PC-9 (cell line): ENCODE data around the gene UBXN4. TPM values are rescaled to one million over a fixed set of nuclear protein-coding genes. Genes with fewer than 3 reads are reported as not detected.
"Not testable (repeated sequence)": the region's sequence is repeated elsewhere in the genome, so short reads cannot be mapped to it uniquely, and the experiment has no call there.

Experiments used
- BruUV-seq: library from RNA; stranded (reverse); fragments of 400-500 nt; replicated peaks from 2 replicates; lab custom pipeline; 2021; lab: Mats Ljungman, UMichigan
- CTCF ChIA-PET: fragments of 300-600 bp; sonication (Branson Sonifier 250); formaldehyde crosslinking; loops from one replicate; lab custom pipeline; 2022; ENCODE audit warnings: antibody characterized with exemption; lab: Charles Lee
- POLR2A ChIA-PET: fragments of 300-600 bp; sonication (Branson Sonifier 250); formaldehyde crosslinking; loops from one replicate; lab custom pipeline; 2022; ENCODE audit warnings: antibody characterized with exemption; ENCODE audit not compliant: unreplicated experiment; lab: Charles Lee
- DNase-seq, 2 experiments: peaks; one replicate each; pipeline versions ENCODE4 v3.0.0 to v3.0.0-alpha.2; 2015 to 2022; ENCODE audit warnings: mixed read lengths in 1 of 2
- H2AFZ ChIP-seq: fragments of 200-600 bp; sonication (generic); 2 replicates; pipeline ENCODE4 v1.8.1; 2017; ENCODE audit warnings: antibody characterized with exemption
- H3F3A ChIP-seq: fragments of 200-600 bp; sonication (generic); 2 replicates; pipeline ENCODE4 v1.8.1; 2017; ENCODE audit warnings: antibody characterized with exemption, mild to moderate bottlenecking, low read depth; ENCODE audit not compliant: insufficient read depth
- H3K27ac ChIP-seq: fragments of 200-600 bp; sonication (generic); 2 replicates; pipeline ENCODE4 v1.6.1; 2016; ENCODE audit warnings: mixed run types
- H3K27me3 ChIP-seq: fragments of 200-600 bp; sonication (generic); 2 replicates; pipeline ENCODE4 v1.6.1; 2016; ENCODE audit warnings: low read depth, mixed run types; ENCODE audit not compliant: insufficient read depth
- H3K36me3 ChIP-seq: fragments of 200-600 bp; sonication (generic); 2 replicates; pipeline ENCODE4 v1.6.1; 2016; ENCODE audit warnings: low read depth, mixed run types
- H3K4me1 ChIP-seq: fragments of 200-600 bp; sonication (generic); replicated peaks from 2 replicates; pipeline ENCODE4 v1.6.1; 2016; ENCODE audit warnings: mixed run types; ENCODE audit not compliant: insufficient read depth
- H3K4me2 ChIP-seq: fragments of 200-600 bp; sonication (generic); 2 replicates; pipeline ENCODE4 v1.6.1; 2017; ENCODE audit warnings: mixed run types
- H3K4me3 ChIP-seq: fragments of 200-600 bp; sonication (generic); 2 replicates; pipeline ENCODE4 v1.6.1; 2016; ENCODE audit warnings: mixed run types
- H3K79me2 ChIP-seq: fragments of 200-600 bp; sonication (generic); 2 replicates; pipeline ENCODE4 v1.6.1; 2017; ENCODE audit warnings: low read depth, mixed run types
- H3K9me2 ChIP-seq: fragments of 200-600 bp; sonication (generic); 2 replicates; pipeline ENCODE4 v1.8.1; 2017; ENCODE audit warnings: mild to moderate bottlenecking; ENCODE audit not compliant: insufficient read depth
- H3K9me3 ChIP-seq: fragments of 200-600 bp; sonication (generic); 2 replicates; pipeline ENCODE4 v1.8.1; 2016; ENCODE audit warnings: low read depth; ENCODE audit not compliant: insufficient read depth
- H4K20me1 ChIP-seq: fragments of 200-600 bp; sonication (generic); 2 replicates; pipeline ENCODE4 v1.8.1; 2017; ENCODE audit not compliant: insufficient read depth
- EZH2 ChIP-seq: fragments of 200-600 bp; sonication (generic); IDR thresholded peaks from 2 replicates; pipeline ENCODE4 v1.8.0; 2017; ENCODE audit warnings: antibody characterized with exemption, low read depth
- intact Hi-C: fragments of 100-400 bp; cut with micrococcal nuclease; formaldehyde crosslinking; loops from one replicate; pipeline ENCODE4 v1.10.0; 2022; ENCODE audit not compliant: unreplicated experiment
- total RNA-seq: library from RNA; stranded (reverse); gene quantifications from 2 replicates; pipeline ENCODE4 v1.2.3, GENCODE V29; 2021
- TF ChIP-seq, protein P1 (sequence below): fragments of 200-600 bp; sonication (generic); conservative IDR thresholded peaks from 2 replicates; pipeline ENCODE4 v1.6.1; 2017; ENCODE audit warnings: mixed run types, antibody characterized with exemption, mild to moderate bottlenecking, moderate library complexity

Gene UBXN4
- total RNA-seq, 1 experiment from 2014 or later: 95.0 TPM

DNA sequence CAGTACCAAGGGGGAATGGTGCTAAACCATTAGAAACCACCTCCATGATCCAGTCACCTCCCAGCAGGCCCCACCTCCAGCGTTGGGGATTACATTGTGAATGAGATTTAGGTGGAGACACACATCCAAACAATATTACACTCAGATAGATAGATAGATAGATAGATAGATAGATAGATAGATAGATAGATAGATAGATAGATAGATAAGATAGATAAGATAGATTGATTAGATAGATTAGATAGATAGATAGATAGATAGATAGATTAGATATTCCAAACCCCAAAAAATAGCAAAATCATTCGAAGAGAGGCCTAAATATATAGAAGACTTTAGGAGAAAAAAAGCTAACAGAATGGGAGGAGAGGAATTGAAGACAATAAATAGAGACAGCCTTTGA is 42.8 kb upstream of the UBXN4 start:
- H3K36me3 ChIP-seq: no peaks in the 10 kb centered on the region
- no TSS peak for BruUV-seq
- TF ChIP-seq, protein P1, sequence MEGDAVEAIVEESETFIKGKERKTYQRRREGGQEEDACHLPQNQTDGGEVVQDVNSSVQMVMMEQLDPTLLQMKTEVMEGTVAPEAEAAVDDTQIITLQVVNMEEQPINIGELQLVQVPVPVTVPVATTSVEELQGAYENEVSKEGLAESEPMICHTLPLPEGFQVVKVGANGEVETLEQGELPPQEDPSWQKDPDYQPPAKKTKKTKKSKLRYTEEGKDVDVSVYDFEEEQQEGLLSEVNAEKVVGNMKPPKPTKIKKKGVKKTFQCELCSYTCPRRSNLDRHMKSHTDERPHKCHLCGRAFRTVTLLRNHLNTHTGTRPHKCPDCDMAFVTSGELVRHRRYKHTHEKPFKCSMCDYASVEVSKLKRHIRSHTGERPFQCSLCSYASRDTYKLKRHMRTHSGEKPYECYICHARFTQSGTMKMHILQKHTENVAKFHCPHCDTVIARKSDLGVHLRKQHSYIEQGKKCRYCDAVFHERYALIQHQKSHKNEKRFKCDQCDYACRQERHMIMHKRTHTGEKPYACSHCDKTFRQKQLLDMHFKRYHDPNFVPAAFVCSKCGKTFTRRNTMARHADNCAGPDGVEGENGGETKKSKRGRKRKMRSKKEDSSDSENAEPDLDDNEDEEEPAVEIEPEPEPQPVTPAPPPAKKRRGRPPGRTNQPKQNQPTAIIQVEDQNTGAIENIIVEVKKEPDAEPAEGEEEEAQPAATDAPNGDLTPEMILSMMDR: no peak
- TF ChIP-seq EZH2: no peak
- POLR2A ChIA-PET: no interaction called here
- H3K9me2 ChIP-seq: no peaks in the 10 kb centered on the region
- CTCF ChIA-PET: no interaction called here
- H3K27me3 ChIP-seq: no peaks in the 10 kb centered on the region
- H4K20me1 ChIP-seq: no peaks in the 10 kb centered on the region
- H3K4me2 ChIP-seq: no peak overlapping the region
- no peak overlapping the region for H3K4me3 ChIP-seq
- H2AFZ ChIP-seq: no peak overlapping the region
- no peaks in the 10 kb centered on the region for H3K4me1 ChIP-seq
- H3F3A ChIP-seq: no peaks in the 10 kb centered on the region
- no peaks in the 10 kb centered on the region for H3K79me2 ChIP-seq
- intact Hi-C loops: no loop called here
- no peak overlapping the region for H3K27ac ChIP-seq
- no peak for DNase-seq
- H3K9me3 ChIP-seq: no peaks in the 10 kb centered on the region

DNA sequence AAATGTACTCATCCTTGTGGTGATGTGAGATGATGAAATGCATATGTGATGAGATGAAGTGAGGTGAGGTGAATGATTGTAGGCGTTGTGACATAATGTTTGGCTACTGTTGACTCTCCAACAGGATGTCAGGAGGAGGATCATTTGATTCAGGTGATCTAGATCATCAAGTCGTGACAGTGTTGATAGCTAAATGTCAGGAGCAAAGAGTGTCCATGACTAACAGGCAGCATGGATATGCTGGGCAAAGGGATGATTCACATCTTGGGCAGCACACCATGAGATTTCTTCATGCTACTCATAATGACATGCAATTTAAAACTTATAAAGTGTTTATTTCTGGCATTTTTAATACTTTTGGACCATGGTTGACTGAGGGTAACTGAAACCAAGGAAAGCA is 40.2 kb upstream of the UBXN4 start:
- Histone ChIP-seq H3K27me3 (no peaks in the 10 kb centered on the region), H4K20me1 (no peaks in the 10 kb centered on the region), H3K36me3 (no peaks in the 10 kb centered on the region), H3K27ac (no peak overlapping the region), H3K4me3 (no peak overlapping the region), H2AFZ (no peak overlapping the region), H3K9me2 (no peaks in the 10 kb centered on the region), H3K4me2 (no peak overlapping the region), H3K4me1 (no peaks in the 10 kb centered on the region), H3K79me2 (no peaks in the 10 kb centered on the region), H3K9me3 (no peaks in the 10 kb centered on the region), H3F3A (no peaks in the 10 kb centered on the region)
- no TSS peak for BruUV-seq
- ChIA-PET POLR2A (no interaction called here), CTCF (interaction anchor here (0.6 kb wide), 1 partner anchor 127 kb away, joined by 4 read pairs; no protein-coding TSS in a partner anchor)
- no peak for DNase-seq
- intact Hi-C loops: no loop called here
- no peak for TF ChIP-seq EZH2
- TF ChIP-seq, protein P1: no peak

- no peak for TF ChIP-seq EZH2
- TF ChIP-seq, protein P1: no peak
- intact Hi-C loops: no loop called here
- no TSS peak for BruUV-seq
Measured at GRCh38 chr2:135703300-135703699, 38.4 kb upstream of the UBXN4 start.

GRCh38 chr2:135704075-135704474 is 37.6 kb upstream of the UBXN4 start:
- H3K79me2 ChIP-seq, DNase-seq, H3K9me2 ChIP-seq, BruUV-seq, H3F3A ChIP-seq, H3K9me3 ChIP-seq, H3K4me3 ChIP-seq, H3K4me1 ChIP-seq, H3K36me3 ChIP-seq, intact Hi-C loops, H4K20me1 ChIP-seq, H3K4me2 ChIP-seq, H3K27me3 ChIP-seq, H3K27ac ChIP-seq, H2AFZ ChIP-seq: not testable (repeated sequence)
- POLR2A ChIA-PET: interaction anchor here (0.7 kb wide), 1 partner anchor 715 kb away, joined by 3 read pairs; no protein-coding TSS in a partner anchor
- CTCF ChIA-PET: interaction anchor here (0.6 kb wide), 1 partner anchor 662 kb away, joined by 4 read pairs; no protein-coding TSS in a partner anchor

More at GRCh38 chr2:135703300-135703699, 38.4 kb upstream of the UBXN4 start:
- H3K27me3 ChIP-seq: no peaks in the 10 kb centered on the region
- ChIA-PET CTCF (no interaction called here), POLR2A (no interaction called here)
- no peaks in the 10 kb centered on the region for H4K20me1 ChIP-seq
- H3F3A ChIP-seq: no peaks in the 10 kb centered on the region
- DNase-seq: no peak
- no peak overlapping the region for H3K27ac ChIP-seq
- H3K79me2 ChIP-seq: no peaks in the 10 kb centered on the region
- no peaks in the 10 kb centered on the region for H3K9me3 ChIP-seq
- H2AFZ ChIP-seq: no peak overlapping the region
- no peaks in the 10 kb centered on the region for H3K4me1 ChIP-seq
- no peak overlapping the region for H3K4me2 ChIP-seq
- H3K36me3 ChIP-seq: no peaks in the 10 kb centered on the region
- H3K4me3 ChIP-seq: no peak overlapping the region
- no peaks in the 10 kb centered on the region for H3K9me2 ChIP-seq
